HepG2 (cell line): ENCODE measurements around the gene ST6GALNAC2. TPM values are rescaled to one million over a fixed set of nuclear protein-coding genes. Genes with fewer than 3 reads are reported as not detected.

Experiments used
- ATAC-seq: fragments of 200-7000 bp; cut with Tn5 transposase; 3 replicates; pipeline ENCODE4 v1.9.1; 2020; ENCODE audit warnings: mild to moderate bottlenecking, moderate library complexity
- BruUV-seq: library from RNA; stranded (reverse); fragments of 400-500 nt; replicated peaks from 2 replicates; lab custom pipeline; 2021; lab: Mats Ljungman, UMichigan
- CTCF ChIA-PET: fragments of 300-600 bp; formaldehyde crosslinking; extraction: SDS; loops from one replicate; lab custom pipeline; 2021; ENCODE audit warnings: low total read pairs, inconsistent platforms, low intra/inter-chr PET ratio; lab: Yijun Ruan, JAX
- POLR2A ChIA-PET: fragments of 350-600 bp; sonication (Branson Sonifier 250); formaldehyde crosslinking; loops from one replicate; lab custom pipeline; 2020; ENCODE audit warnings: antibody characterized with exemption, inconsistent platforms; lab: Yijun Ruan, JAX
- DNase-seq: peaks from one replicate; pipeline ENCODE4 v3.0.0-alpha.2; 2015; ENCODE audit warnings: low spot score
- FAIRE-seq: peaks from 3 replicates; lab custom pipeline; 2011; peaks lifted over from hg19 to GRCh38; lab: Jason Lieb, UNC
- H2AFZ ChIP-seq: one replicate; pipeline ENCODE4 v1.6.1; 2011; ENCODE audit warnings: low read length, inconsistent platforms
- H3K27ac ChIP-seq: fragments of 300-600 bp; 3 replicates; pipeline ENCODE4 v1.8.0; 2011; ENCODE audit warnings: mixed run types, mild to moderate bottlenecking, mixed read lengths, low read length, inconsistent platforms; ENCODE audit not compliant: insufficient read depth; ENCODE audit errors: extremely low read length
- H3K27me3 ChIP-seq, 2 experiments: fragments of 200-600 bp in 1 of 2; 2 replicates in 1 of 2; 3 replicates in 1 of 2; pipeline versions ENCODE4 v1.6.0 to v1.8.0; 2011; ENCODE audit warnings: low read length in 2 of 2, mild to moderate bottlenecking in 2 of 2, moderate library complexity in 2 of 2, inconsistent platforms in 1 of 2; ENCODE audit not compliant: insufficient read depth in 2 of 2, control insufficient read depth in 1 of 2
- H3K36me3 ChIP-seq, 2 experiments: fragments of 200-600 bp in 1 of 2; replicated peaks in 1 of 2; 2 replicates in 1 of 2; 3 replicates in 1 of 2; pipeline versions ENCODE4 v1.5.1 to v1.8.0; 2011; ENCODE audit warnings: low read length in 2 of 2, inconsistent platforms in 1 of 2; ENCODE audit not compliant: insufficient read depth in 2 of 2, control insufficient read depth in 1 of 2
- H3K4me1 ChIP-seq: 2 replicates; pipeline ENCODE4 v1.5.1; 2012; ENCODE audit warnings: low read length, inconsistent platforms; ENCODE audit not compliant: insufficient read depth
- H3K4me2 ChIP-seq: 2 replicates; pipeline ENCODE4 v1.6.0; 2011; ENCODE audit warnings: low read depth, low read length, inconsistent platforms
- H3K4me3 ChIP-seq, 3 experiments: fragments of 200-600 bp in 1 of 3; sonication (generic), shearing (Covaris generic) in 1 of 3; replicated peaks in 1 of 3; 2 replicates each; pipeline ENCODE4 v1.5.1; 2011 to 2016; ENCODE audit warnings: low read length in 3 of 3, inconsistent platforms in 2 of 3, low read depth in 2 of 3, mild to moderate bottlenecking in 2 of 3, control low read depth in 1 of 3, mixed read lengths in 1 of 3; ENCODE audit not compliant: insufficient read depth in 1 of 3
- H3K79me2 ChIP-seq: one replicate; pipeline ENCODE4 v1.6.1; 2011; ENCODE audit warnings: low read length, inconsistent platforms; ENCODE audit not compliant: insufficient read depth
- H3K9ac ChIP-seq: 2 replicates; pipeline ENCODE4 v1.6.0; 2011; ENCODE audit warnings: mild to moderate bottlenecking, low read depth, low read length, inconsistent platforms; ENCODE audit not compliant: insufficient read depth
- H3K9me3 ChIP-seq: 2 replicates; pipeline ENCODE4 v1.5.1; 2012; ENCODE audit warnings: mild to moderate bottlenecking, low read length
- H4K20me1 ChIP-seq: 2 replicates; pipeline ENCODE4 v1.6.0; 2011; ENCODE audit warnings: inconsistent platforms, mild to moderate bottlenecking, low read length, moderate library complexity; ENCODE audit not compliant: insufficient read depth
- AFF4 ChIP-seq: sonication (generic); formaldehyde crosslinking; IDR thresholded peaks from 2 replicates; pipeline ENCODE4 v1.4.0; 2020; ENCODE audit warnings: missing genetic modification reagents
- BCL6 ChIP-seq: IDR thresholded peaks from 2 replicates; pipeline ENCODE4 v1.6.1; 2016; ENCODE audit warnings: missing genetic modification reagents, missing compliant biosample characterization
- BRD4 ChIP-seq: sonication (generic); formaldehyde crosslinking; IDR thresholded peaks from 2 replicates; pipeline ENCODE4 v1.4.0; 2020; ENCODE audit warnings: missing genetic modification reagents
- KLF13 ChIP-seq: sonication (generic); formaldehyde crosslinking; IDR thresholded peaks from 2 replicates; pipeline ENCODE4 v1.4.0; 2020; ENCODE audit warnings: mild to moderate bottlenecking, missing genetic modification reagents
- MAF1 ChIP-seq: sonication (generic); formaldehyde crosslinking; IDR thresholded peaks from 2 replicates; pipeline ENCODE4 v1.5.0; 2020; ENCODE audit warnings: missing genetic modification reagents, borderline replicate concordance
- MAX ChIP-seq: IDR thresholded peaks from 2 replicates; pipeline ENCODE4 v1.6.1; 2012; ENCODE audit warnings: inconsistent platforms
- MBNL3 ChIP-seq: fragments of 250-450 bp; sonication (Bioruptor Pico); conservative IDR thresholded peaks from 2 replicates; pipeline ENCODE4 v1.8.0; 2022; ENCODE audit warnings: mild to moderate bottlenecking, inconsistent platforms
- PLRG1 ChIP-seq: fragments of 450-650 bp; conservative IDR thresholded peaks from 2 replicates; pipeline ENCODE4 v1.6.1; 2016
- SIN3B ChIP-seq: fragments of 150-350 bp; IDR thresholded peaks from 2 replicates; pipeline ENCODE4 v1.6.1; 2014; ENCODE audit warnings: low read length
- THAP7 ChIP-seq: sonication (generic); formaldehyde crosslinking; IDR thresholded peaks from 2 replicates; pipeline ENCODE4 v1.8.1; 2023; ENCODE audit warnings: mild to moderate bottlenecking, missing genetic modification reagents
- ZFP1 ChIP-seq: IDR thresholded peaks from 2 replicates; pipeline ENCODE4 v1.6.1; 2016
- ZNF281 ChIP-seq: sonication (generic); formaldehyde crosslinking; IDR thresholded peaks from 2 replicates; pipeline ENCODE4 v1.4.0; 2020; ENCODE audit warnings: missing genetic modification reagents, borderline replicate concordance
- WGBS: methylation state at CpG from one replicate; pipeline ENCODE4 v1.1.6; 2017; ENCODE audit warnings: low lambda C conversion rate; 5-methylcytosine and 5-hydroxymethylcytosine counted together
- in situ Hi-C: cut with HindIII; loops from 2 replicates; pipeline ENCODE4 v1.10.0; 2017; ENCODE audit warnings: low pct_unique_long_range_greater_than_20kb; ENCODE audit not compliant: extremely low pct_ligation_motif_present
- intact Hi-C: fragments of 100-400 bp; cut with micrococcal nuclease; formaldehyde crosslinking; loops from one replicate; pipeline ENCODE4 v1.10.0; 2022; ENCODE audit not compliant: unreplicated experiment
- polyA plus RNA-seq, 8 experiments: library from polyadenylated mRNA; depleted of rRNA in 3 of 8; stranded (reverse) in 7 of 8; unstranded in 1 of 8; fragments of >200 nt; fragmentation: Illumina TruSeq in 4 of 8; extraction: Trizol in 4 of 8; gene quantifications; 2 replicates each; pipeline versions ENCODE4 v1.2.1 to v1.2.3, GENCODE V29; 2011 to 2016; ENCODE audit warnings: low read depth in 4 of 8, missing spikeins in 1 of 8, mixed read lengths in 1 of 8; ENCODE audit not compliant: insufficient read depth in 1 of 8
- total RNA-seq, 5 experiments: library from RNA; depleted of rRNA; stranded (reverse); fragments of >200 nt; fragmentation: Illumina TruSeq; extraction: Trizol; gene quantifications; 2 replicates each; pipeline ENCODE4 v1.2.3, GENCODE V29; 2016; ENCODE audit warnings: low read depth in 1 of 5

The ST6GALNAC2 gene
- total and polyA plus RNA-seq, 2 of the 13 experiments (the other 11 are each of a cell fraction or from before 2014, with no cell fraction given) = 0.12 to 0.49 TPM

GRCh38 chr17:76578376-76578775, 7.3 kb downstream of the ST6GALNAC2 start:
- ChIA-PET POLR2A (interaction anchor here (0.7 to 1.5 kb wide), 2 partner anchors 11 to 21 kb away, joined by 3 to 4 read pairs; no protein-coding TSS in a partner anchor), CTCF (no interaction called here)
- TF ChIP-seq MBNL3 (CRISPR knock-in tag) = no peak
- no peak for TF ChIP-seq BCL6
- TF ChIP-seq PLRG1 = no peak
- TF ChIP-seq SIN3B = no peak
- TF ChIP-seq MAX = no peak
- TF ChIP-seq AFF4 (CRISPR knock-in tag) = no peak
- TF ChIP-seq BRD4 (CRISPR knock-in tag) = no peak
- no peak for TF ChIP-seq ZFP1
- TF ChIP-seq ZNF281 (CRISPR knock-in tag) = no peak
- no peak for TF ChIP-seq THAP7 (CRISPR knock-in tag)
- no peak for TF ChIP-seq KLF13 (CRISPR knock-in tag)
- TF ChIP-seq MAF1 (CRISPR knock-in tag) = no peak

More at GRCh38 chr17:76578376-76578775, 7.3 kb downstream of the ST6GALNAC2 start:
- peaks cover 24% of the 10 kb centered on the region for H3K4me1 ChIP-seq
- in situ Hi-C loops (no loop called here), intact Hi-C loops (no loop called here)
- DNase-seq = no peak
- no peak for ATAC-seq
- BruUV-seq = no TSS peak
- no peaks in the 10 kb centered on the region for H4K20me1 ChIP-seq
- no peaks in the 10 kb centered on the region for H3K9me3 ChIP-seq
- no peaks in the 10 kb centered on the region for H3K79me2 ChIP-seq
- H3K27ac ChIP-seq = no peak overlapping the region
- H3K4me2 ChIP-seq = no peak overlapping the region
- WGBS = 43% methylated on average over 5 of the region's 5 CpGs
- H3K4me3 ChIP-seq = no peak overlapping the region
- FAIRE-seq = no peak
- peaks cover 2 to 5% of the 10 kb centered on the region in 2 experiments; a peak in 1 of 5 replicates for H3K27me3 ChIP-seq
- no peak overlapping the region for H2AFZ ChIP-seq
- no peaks in the 10 kb centered on the region for H3K36me3 ChIP-seq
- H3K9ac ChIP-seq = no peak overlapping the region
